ENCODE data around the gene COX6A1.
"Not testable (repeated sequence)": the region's sequence is repeated elsewhere in the genome, so short reads cannot be mapped to it uniquely, and the experiment has no call there.

Gene COX6A1

GRCh38 chr12:120428597-120429229 lies 9.2 kb upstream of the COX6A1 start:
- no peak for DNase-seq (ENCODE audit: low spot score)

GRCh38 chr12:120429368-120429767 lies 8.5 kb upstream of the COX6A1 start:
- DNase-seq (ENCODE audit: low spot score): no peak

- no peak for DNase-seq (ENCODE audit: low spot score)
These were observed 5.0 kb upstream of the COX6A1 start for GRCh38 chr12:120432772-120433525.

- DNase-seq (ENCODE audit: low spot score): no peak
These were observed 734 bp downstream of the COX6A1 start for GRCh38 chr12:120438495-120439198.

- peak; percentile 65 for DNase-seq (ENCODE audit: low spot score)
These were observed 1.8 kb downstream of the COX6A1 start for GRCh38 chr12:120439646-120440247.

- DNase-seq (ENCODE audit: low spot score): no peak
These were observed 6.8 kb downstream of the COX6A1 start for GRCh38 chr12:120444676-120445075.

- peak; percentile 86 for DNase-seq (ENCODE audit: low spot score)
These were observed 8.3 kb downstream of the COX6A1 start, which contains the start of the genes GATC and TRIAP1 for GRCh38 chr12:120445911-120446843. Gene GATC, plus strand, starts transcription at chr12:120446444. Its CDS starts 37 bp downstream, at chr12:120446481. Gene TRIAP1, minus strand, starts transcription at chr12:120446384. Its CDS starts 12 bp downstream, at chr12:120446372.

- not testable (repeated sequence) for DNase-seq (ENCODE audit: low spot score)
These were observed 8.9 kb downstream of the COX6A1 start for GRCh38 chr12:120446844-120447178.

GRCh38 chr12:120447992-120448391 lies 10.1 kb downstream of the COX6A1 start:
- no peak for DNase-seq (ENCODE audit: low spot score)

- DNase-seq (ENCODE audit: low spot score): not testable (repeated sequence)
These were observed 14.6 kb downstream of the COX6A1 start for GRCh38 chr12:120452524-120452923.

- no peak for DNase-seq (ENCODE audit: low spot score)
These were observed 15.3 kb downstream of the COX6A1 start for GRCh38 chr12:120453060-120453750.

GRCh38 chr12:120453977-120454376 lies 16.1 kb downstream of the COX6A1 start:
- peak; percentile 38 for DNase-seq (ENCODE audit: low spot score)

- no peak for DNase-seq (ENCODE audit: low spot score)
These were observed 17.4 kb downstream of the COX6A1 start for GRCh38 chr12:120455302-120455701.

GRCh38 chr12:120457133-120457532 lies 19.2 kb downstream of the COX6A1 start:
- no peak for DNase-seq (ENCODE audit: low spot score)

GRCh38 chr12:120460157-120460556 lies 22.2 kb downstream of the COX6A1 start:
- DNase-seq (ENCODE audit: low spot score): no peak

- DNase-seq (ENCODE audit: low spot score): no peak
These were observed 24.3 kb downstream of the COX6A1 start for GRCh38 chr12:120462099-120462640.

GRCh38 chr12:120463712-120464111 lies 25.8 kb downstream of the COX6A1 start:
- no peak for DNase-seq (ENCODE audit: low spot score)

GRCh38 chr12:120465756-120466155 lies 27.8 kb downstream of the COX6A1 start:
- no peak for DNase-seq (ENCODE audit: low spot score)

- DNase-seq (ENCODE audit: low spot score): no peak
These were observed 28.8 kb downstream of the COX6A1 start for GRCh38 chr12:120466560-120467315.

GRCh38 chr12:120467439-120467838 lies 29.5 kb downstream of the COX6A1 start:
- no peak for DNase-seq (ENCODE audit: low spot score)

Data from AG08396 (cell line).